ENCODE data around the gene DOC2B.
"Not testable (repeated sequence)": the region's sequence is repeated elsewhere in the genome, so short reads cannot be mapped to it uniquely, and the experiment has no call there.

Gene DOC2B

DNA sequence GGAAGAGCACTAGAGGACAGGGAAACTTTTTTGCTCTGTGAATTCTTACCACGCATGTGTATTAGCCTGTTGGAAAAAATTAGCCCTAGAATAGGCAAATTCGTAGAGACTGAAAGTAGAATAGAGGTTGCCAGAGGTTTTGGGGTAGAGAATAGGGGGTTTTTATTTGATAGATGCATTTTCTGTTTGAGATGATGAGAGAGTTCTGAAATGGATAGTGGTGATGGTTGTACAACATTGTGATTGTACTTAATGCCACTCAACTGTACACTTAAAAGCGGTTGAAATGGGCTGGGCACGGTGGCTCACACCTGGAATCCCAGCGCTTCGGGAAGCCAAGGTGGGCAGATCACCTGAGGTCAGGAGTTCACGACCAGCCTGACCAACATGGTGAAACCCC, 8.0 kb upstream of the DOC2B start:
- no peak for DNase-seq (ENCODE audit: low spot score)

DNA sequence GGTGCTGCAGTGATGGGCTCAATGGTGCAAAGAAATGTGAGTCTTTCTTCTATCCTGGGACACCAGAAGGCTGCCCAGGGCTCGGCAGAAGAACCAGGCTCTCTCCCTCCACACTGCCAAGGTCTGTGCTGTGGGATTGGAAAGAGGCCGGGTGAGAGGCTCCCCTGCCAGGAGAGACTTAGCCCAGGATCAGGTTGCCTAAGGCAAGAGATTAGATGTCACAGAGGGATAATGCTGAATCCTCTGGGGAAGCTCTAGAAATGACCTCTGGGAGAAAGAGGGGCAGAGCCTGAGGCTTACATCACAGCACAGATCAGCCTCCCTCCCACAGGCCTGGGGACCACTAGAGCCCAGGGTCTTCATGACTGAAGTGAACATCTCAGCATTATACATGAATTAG, 5.7 kb upstream of the DOC2B start:
- no peak for DNase-seq (ENCODE audit: low spot score)

DNA sequence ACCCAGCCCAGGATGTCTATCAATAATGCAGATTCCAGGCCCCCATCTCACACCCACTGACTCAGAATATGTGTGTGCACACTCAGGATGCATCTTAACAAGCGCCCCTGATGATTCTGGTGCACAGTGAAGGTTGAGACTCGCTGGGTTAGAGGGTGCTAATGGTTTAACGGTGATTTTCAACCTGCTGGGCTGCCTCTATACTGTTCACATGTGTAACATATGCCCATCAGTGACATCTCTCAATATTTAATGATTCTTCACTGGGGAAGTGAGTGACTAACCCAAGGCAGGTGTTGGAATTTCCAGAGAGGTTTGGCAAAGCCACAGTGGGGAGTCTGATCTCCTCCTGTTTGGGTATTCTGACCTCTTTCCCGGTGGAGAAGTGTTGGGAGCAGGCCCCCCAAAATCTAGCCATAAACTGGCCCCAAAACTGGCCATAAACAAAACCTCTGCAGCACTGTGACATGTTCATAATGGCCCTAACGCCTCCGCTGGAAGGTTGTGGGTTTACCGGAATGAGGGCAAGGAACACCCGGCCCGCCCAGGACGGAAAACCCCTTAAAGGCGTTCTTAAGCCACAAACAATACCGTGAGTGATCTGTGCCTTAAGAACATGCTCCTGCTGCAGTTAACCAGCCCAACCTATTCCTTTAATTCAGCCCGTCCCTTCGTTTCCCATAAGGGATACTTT, 4.1 kb upstream of the DOC2B start:
- DNase-seq (ENCODE audit: low spot score), result no peak

DNA sequence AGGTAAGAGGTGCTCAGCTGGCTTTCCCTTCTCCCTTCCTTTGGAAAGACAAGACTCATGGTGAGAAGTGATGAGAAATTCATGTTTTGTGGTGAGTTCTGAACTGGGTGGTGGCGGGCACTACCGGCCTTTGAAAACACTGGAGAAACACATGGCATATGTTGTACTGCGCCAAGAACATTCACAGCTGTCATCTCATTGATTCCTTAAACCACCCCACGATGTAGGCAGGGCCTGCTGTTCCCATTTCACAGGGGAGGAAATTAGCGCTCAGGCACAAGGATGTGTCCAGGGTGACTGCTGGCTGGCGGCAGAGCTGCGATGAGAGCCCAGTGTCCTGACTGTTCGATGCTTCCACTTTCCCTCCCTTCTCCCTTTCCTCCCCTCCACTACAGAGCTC, 1.6 kb upstream of the DOC2B start:
- no peak for DNase-seq (ENCODE audit: low spot score)

DNA sequence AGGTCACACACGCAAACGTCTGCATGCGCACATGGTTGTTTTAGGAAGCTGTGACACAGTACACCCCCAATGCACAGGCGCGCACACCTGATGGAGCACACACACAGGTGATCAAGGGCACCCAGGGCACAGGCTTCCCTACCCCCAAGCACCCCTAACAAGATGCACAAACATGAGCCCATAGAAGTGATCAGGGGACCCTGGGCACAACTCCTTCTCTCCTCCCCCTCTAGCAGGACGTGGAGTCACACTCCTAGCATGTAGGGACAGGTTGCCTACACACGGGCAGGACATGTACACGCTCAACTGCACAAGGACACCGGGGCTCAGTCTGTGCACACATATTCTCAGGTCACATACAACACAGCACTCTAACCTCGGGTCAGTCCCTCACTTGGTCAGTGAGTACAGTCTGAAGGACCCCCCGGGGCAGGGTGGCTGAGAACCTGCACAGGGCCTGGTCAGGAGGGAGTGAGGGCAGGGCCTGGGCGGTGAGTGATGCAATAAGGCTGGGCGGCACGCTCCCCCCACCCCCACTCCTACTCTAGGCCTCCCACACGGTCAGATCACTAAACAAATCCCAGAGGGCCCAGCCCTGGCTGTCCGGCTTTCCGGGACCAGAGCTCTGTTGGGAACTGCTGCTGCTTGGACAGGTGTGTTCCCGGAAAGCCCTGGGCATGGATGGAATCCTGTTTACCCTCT, 751 bp upstream of the DOC2B start:
- DNase-seq (ENCODE audit: low spot score), result no peak

DNA sequence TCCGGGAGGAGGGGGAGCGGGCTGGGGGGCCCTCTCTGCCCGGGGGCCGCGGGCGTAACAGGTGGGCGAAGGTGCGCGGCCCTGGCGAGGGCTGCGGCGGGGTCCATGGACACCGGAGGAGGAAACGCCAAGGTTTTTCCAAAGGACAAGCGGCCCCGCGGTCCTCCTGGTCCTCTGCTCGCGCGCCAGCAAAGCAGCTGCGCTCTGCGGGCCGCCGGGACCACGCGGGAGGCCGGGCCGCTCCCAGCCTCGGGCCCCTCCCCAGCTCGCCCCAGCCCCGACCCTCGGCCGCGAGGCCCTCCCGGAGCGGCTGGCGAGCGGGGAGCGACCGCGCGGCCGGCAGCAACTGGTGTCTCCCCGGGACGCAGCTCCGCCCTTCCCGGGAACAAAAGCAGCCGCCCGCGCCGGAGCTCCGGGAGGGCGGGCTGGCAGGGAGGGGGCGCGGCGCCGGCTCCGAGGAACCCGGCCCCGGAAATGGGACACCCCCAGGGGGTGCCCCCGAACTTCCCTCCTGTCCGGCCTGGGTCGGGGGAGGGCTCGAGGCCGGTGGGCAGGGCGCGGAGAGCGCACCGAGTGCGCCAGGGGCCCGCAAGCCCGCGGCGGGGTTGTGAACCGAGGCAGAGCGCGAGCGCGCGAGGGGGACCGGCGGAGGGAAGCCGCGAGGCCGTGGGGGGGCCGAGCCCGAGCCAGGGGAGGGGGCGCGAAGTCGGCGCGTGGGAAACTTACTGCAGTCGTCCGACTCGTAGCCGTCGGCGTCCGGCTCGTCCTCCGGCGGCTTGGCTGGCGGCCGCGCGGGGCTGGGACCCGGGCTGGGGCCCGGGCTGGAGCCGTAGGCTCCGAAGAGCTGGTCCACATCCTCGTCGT, 837 bp downstream of the DOC2B start:
- no peak for DNase-seq (ENCODE audit: low spot score)

DNA sequence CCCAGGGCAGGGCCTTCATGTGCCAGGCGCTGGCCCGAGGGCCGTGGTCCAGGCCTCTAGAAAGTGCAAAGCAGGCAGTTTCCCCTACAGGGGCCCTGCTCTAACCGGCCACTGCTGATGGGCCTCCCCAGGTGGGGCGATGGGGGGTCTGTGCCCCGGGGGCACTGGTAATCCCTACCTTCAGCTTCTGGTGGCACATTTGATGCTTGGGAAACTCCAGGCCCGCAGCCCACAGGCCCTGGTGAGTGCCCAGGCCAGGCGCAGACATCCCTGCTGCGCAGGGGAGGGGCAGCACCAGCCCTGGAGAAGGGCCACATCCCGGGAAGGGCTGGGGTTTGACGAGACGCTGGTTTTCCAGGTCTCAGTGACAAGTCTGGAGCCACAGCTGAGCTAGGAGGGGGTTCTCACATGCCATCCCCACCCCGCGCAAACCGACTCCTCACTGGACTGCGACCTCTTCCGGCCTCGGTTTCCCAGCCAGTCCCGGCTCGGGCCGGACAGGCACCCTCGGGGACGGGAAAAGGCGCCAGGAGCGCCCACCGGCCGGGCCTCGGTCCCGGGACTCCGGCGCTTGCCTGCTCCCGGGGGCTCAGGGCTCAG, 1.6 kb downstream of the DOC2B start:
- no peak for DNase-seq (ENCODE audit: low spot score)

DNA sequence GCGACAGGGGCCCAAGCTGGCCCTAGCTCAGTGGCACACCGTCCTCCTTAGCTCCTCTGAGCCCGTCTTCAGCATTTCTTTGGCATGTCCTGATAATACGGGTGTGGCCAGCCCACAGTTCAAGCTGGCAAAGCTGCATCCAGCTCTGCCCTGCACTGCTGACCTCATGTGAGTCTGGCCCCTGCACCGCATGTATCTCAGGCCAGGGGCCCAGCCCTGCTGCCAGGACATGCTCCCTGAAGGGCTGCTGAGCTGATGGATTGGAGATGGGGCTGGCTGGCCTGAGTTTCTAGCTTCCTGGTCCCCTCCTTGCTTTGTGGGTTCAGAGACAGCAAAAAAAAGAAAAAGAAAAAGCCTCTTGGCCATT, 2.4 kb downstream of the DOC2B start:
- no peak for DNase-seq (ENCODE audit: low spot score)

DNA sequence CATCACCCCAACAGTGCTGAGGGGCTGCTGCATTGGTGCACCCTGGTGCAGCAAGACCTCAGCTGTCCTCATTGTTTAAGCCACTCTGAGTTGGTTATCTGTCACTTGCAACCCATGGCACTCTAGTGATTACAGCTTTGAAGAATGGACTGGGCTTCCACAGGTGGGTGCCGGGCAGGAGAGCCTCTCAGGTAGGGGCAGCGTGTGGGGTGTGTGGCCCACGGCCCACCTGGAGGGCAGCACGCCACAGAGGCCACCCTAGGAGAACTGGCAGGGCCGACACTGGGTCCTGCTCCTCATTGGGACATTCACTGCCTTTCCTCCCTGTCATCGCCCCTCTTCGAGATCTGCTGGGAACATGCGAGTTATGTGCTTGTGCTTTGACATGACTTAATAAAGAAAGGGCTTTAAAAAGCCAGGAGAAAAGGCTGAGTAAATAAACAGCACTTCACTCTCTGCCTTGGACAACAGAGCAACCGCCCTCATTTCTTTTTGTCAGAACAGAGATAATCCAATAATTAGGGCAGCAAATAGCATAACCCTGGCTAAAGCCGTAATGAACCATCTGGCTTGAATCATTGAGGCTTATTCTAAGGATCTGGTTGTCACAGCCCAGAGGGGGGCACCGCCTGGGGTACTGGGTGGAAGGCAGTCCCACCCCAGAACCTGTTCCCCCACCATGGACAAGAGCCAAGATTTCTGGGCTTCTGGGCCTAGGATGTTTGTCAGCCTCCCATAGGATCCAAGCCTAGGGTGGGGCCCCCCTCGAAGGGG, 3.0 kb downstream of the DOC2B start:
- no peak for DNase-seq (ENCODE audit: low spot score)

DNA sequence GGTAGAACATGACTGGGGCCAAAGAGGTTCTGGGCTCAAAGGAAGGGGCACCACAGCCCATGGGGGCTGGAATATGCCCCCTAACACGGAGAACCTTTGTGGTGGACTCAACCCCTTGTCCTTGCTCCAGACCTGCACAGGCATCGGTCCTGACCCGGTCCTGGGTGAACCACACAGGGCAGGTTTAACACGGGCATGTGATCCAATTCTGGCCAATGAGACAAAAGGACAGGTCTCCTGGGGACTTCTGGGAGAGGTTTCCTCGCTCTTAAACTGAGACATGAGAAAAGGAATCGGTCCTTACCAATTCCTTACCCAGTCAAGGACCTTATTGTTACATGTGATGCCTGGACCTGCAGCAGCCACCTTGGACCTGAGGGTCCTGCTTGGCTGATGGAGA, 3.7 kb downstream of the DOC2B start:
- DNase-seq (ENCODE audit: low spot score), result no peak

DNA sequence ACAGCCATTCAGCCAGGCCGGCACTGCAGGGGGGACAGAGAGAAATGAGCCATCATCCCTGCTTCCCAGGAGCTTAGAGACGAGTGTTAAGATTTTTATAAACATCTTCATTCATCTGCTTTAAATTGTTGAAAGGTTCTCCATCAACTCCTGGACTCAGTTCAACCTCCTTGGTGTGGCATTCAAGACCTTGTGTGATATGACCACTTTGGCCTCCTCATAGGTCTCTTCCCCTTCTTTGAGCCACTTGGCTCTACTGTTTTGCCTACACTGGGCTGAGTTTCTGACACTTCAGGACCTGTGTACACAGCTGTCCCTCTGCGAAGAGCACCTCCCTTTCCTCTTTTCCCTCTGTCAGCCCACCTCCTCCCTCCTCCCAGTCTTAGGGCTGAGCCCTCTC, 4.3 kb downstream of the DOC2B start:
- no peak for DNase-seq (ENCODE audit: low spot score)

DNA sequence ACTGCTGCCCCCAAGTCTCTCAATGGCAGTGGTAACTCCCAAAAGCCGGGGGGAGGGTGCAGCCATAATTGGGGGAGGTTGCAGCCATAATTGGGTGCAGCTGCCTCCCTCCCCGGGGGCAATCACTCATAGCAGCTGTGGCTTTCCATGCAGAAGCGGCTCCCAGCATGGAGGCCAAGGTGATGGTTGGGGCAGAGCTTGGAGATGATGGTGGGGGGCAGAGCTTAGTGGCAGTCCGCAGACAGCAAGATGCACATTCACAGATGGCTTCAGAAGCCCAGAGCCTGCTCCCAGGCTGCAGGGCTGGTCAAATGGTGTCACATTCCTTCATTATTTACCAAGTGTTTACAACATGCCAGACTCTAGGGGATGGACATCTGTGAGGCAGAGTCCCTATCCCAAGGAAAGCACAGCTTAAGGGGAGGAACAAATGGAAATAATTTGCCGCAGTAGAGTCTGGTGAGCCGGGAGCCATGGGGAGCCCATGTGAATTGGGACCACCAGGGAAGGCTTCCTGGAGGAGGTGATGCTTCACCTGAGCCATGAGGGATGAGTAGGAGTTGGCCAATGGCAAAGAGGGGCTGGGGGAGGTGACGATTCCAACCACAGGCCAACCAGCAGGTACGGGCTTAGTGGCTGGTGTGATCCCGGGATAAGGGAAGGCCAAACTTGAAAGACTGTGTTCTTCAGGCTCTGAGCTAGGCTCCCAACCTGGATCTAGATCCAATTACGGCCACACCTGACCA, 8.1 kb downstream of the DOC2B start:
- DNase-seq (ENCODE audit: low spot score), result no peak

DNA sequence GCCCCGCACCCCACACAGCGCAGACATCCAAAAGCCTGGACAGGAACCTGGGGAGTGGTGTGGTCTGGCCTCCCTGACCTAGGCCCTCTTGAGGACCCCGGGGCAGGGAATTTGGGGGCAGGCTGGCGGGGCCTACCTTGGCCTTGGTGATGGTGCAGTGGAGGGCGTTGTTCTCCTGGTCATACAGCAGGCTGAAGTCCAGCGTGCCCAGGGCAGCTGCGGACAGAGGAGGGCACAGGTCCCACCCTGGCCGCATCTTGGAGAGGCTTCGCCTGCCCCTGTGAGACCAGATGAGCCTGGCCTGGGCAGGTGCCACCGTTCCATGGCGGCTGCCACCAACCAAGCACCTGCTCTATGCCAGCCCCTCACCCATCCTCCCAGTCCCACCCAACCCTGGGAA, 9.0 kb downstream of the DOC2B start:
- DNase-seq (ENCODE audit: low spot score), result no peak

DNA sequence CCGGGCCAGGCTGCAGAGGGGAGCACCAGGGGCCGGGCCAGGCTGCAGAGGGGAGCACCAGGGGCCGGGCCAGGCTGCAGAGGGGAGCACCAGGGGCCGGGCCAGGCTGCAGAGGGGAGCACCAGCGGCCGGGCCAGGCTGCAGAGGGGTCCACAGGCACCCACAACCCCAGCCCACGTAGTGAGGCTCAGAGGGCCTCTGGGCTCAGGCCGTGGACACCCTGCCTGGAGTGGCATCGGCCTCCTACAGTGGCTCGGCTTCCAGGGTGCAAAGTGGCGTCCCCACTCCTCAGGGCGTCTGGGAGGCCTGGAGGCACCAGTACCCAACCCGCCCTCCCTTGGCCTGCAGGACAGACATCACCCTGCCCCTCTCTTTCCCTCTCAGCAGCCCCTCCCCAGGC, 9.6 kb downstream of the DOC2B start:
- DNase-seq (ENCODE audit: low spot score), result no peak

DNA sequence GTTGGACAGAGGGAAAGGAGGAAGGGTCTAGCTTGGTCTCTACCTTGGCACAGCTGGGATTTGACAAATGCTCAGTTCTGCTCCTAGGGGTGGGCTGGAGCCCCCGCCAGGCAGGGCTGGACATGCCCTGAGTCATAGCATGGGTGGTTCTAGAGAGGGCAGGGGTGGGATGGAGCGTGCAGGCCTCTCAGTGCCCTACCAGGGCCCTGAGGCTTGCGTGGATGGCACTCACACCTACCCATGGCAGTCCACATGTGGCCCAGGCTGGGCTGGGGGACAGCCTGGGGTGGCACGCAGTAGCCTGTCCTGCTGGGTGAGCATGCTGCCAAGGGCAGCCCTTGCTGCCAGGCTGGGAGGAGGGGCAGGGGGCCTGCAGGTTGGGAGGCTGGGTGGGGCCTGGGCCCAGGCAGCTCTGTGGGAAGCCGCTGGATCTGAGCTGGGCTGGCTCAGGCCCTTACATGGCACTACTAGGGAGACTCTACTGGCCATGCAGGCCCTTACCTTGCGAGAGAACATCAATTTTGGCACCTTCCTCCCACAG, 11.2 kb downstream of the DOC2B start:
- no peak for DNase-seq (ENCODE audit: low spot score)

DNA sequence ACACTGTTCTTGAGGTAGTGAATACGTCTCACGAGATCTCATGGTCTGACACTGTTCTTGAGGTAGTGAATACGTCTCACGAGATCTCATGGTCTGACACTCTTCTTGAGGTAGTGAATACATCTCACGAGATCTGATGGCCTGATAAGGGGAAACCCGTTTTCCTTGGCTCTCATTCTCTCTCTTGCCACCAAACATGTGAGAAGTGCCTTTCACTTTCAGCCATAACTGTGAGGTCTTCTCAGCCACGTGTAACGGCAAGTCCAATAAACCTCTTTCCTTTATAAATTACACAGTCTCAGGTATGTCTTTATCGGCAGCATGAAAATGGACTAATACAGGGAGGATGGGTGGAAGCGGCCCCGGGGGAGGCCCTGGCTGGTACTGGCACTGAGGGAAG, 12.8 kb downstream of the DOC2B start:
- not testable (repeated sequence) for DNase-seq (ENCODE audit: low spot score)

DNA sequence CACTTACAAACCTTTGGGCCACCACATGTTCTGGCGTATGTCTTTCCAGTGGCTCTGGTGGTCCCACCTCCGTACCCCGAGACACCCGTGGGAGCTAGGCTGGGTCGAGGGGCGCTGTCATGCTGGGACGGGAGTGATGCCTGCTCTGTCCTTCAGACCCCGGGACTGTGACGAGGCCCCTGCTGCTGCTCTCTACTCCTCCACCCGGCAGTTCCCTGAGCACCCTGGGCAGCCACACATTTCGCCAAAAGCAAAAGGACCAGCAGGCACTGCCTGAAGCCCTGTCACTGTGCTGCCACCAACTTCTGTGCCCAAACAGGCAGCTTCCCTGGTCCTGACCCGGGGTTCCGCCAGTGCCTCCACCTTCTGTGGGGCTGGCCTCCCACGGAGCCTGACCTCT, 15.5 kb downstream of the DOC2B start:
- DNase-seq (ENCODE audit: low spot score), result no peak

DNA sequence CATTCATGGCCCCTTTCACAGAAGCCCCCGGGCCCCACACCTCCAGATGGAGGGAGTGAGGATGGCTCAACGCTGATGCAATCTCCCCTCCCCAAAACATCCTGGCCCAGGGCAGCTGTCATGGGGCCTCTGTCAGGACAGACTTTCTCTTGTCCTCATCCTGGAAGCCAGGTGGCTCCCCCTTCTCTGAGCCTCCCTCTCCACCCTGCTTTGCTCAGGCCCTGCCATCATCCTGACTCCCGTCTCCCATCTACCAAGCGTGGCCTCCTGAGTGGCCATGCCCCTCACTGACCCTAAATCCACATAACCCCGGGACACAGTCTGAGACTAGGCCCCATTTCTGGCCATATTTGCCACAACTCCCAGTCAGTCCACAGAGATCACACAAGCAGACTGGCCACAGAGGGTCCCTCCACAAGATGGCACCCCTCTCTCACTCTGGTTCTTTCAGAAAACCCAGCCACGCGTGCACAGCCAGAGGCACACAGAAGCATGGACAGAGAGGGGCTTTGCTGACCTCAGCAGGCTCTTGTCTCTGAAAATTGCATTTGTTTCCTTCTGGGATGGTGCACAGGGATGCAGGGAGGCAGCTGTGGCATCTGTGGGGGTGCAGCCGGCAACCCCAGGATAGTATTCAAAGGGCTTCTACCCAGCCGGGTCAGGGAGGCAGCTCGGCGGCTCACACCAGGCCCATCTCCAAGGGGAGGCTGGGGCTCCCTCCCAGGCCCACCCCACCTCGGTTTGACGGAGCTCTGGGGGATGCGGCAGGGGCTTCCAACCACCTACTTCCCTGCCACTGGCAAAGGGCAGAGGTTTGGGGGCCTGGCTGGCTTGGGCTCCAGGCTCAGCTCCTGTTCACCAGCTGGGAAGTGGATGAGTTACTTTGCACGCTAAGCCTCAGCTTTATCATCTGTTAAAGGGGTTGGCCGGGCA, 16.9 kb downstream of the DOC2B start:
- DNase-seq (ENCODE audit: low spot score), result peak; percentile 49

DNA sequence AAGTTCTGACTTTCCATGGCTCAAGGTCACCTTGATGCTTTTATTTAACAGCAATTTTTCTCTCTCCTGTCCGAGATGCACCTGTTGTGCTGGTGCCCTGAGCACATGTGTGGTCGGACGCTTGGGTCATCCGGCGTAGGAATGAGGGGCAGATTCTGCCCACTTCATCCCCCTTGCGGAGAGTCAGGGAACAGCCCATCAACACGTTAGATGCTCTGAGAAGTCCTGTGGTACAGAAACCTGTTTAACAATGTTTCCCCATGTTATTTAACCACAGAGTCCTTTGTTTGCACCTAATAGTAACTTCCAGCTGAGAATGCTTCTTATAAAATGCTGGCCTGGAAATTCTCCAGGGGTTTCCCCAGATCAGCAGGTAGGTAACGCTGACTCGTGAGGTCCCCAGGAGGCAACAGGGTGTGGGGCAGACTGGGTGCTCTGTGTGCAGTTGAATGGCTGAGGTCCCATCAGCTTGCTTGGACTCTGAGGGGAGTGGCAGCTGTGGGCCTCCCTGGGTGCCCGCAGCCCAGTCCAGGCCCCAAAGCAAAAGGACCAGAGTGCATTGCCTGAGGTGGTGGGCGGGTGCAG, 17.8 kb downstream of the DOC2B start:
- no peak for DNase-seq (ENCODE audit: low spot score)

All from kidney capillary endothelial cell (primary cell).